ENCODE measurements around the gene MAST4.

DNA sequence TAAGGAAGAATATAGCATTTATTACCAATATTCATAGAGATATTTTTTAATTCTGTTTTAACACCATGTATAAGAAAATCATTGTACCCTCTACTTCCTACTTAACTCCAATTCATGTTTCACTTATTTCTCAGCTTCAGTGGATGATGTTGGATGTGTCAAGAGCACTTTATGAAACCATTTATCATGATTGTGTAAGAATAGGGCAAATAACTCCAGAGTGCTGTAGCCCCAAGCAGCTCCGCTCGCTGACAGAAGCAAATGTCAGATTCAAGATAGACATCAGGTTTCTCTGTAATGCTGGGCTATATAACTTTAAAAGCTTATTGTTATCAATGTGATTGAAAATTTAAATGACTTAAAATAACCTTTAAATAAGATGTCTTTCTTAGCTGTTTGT, 50.4 kb downstream of the MAST4 start:
- TF ChIP-seq, protein P1, sequence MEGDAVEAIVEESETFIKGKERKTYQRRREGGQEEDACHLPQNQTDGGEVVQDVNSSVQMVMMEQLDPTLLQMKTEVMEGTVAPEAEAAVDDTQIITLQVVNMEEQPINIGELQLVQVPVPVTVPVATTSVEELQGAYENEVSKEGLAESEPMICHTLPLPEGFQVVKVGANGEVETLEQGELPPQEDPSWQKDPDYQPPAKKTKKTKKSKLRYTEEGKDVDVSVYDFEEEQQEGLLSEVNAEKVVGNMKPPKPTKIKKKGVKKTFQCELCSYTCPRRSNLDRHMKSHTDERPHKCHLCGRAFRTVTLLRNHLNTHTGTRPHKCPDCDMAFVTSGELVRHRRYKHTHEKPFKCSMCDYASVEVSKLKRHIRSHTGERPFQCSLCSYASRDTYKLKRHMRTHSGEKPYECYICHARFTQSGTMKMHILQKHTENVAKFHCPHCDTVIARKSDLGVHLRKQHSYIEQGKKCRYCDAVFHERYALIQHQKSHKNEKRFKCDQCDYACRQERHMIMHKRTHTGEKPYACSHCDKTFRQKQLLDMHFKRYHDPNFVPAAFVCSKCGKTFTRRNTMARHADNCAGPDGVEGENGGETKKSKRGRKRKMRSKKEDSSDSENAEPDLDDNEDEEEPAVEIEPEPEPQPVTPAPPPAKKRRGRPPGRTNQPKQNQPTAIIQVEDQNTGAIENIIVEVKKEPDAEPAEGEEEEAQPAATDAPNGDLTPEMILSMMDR (IDR thresholded peaks at IDR 0.05; ENCODE audit: insufficient read depth, low read length): no peak
- TF ChIP-seq POLR2AphosphoS5 (IDR thresholded peaks at IDR 0.05; ENCODE audit: low read depth) (no peak), SPI1 (IDR thresholded peaks at IDR 0.05; ENCODE audit: borderline replicate concordance, low read depth) (no peak), GABPA (IDR thresholded peaks at IDR 0.05; ENCODE audit: low read depth) (no peak)
- TF ChIP-seq, protein P2, sequence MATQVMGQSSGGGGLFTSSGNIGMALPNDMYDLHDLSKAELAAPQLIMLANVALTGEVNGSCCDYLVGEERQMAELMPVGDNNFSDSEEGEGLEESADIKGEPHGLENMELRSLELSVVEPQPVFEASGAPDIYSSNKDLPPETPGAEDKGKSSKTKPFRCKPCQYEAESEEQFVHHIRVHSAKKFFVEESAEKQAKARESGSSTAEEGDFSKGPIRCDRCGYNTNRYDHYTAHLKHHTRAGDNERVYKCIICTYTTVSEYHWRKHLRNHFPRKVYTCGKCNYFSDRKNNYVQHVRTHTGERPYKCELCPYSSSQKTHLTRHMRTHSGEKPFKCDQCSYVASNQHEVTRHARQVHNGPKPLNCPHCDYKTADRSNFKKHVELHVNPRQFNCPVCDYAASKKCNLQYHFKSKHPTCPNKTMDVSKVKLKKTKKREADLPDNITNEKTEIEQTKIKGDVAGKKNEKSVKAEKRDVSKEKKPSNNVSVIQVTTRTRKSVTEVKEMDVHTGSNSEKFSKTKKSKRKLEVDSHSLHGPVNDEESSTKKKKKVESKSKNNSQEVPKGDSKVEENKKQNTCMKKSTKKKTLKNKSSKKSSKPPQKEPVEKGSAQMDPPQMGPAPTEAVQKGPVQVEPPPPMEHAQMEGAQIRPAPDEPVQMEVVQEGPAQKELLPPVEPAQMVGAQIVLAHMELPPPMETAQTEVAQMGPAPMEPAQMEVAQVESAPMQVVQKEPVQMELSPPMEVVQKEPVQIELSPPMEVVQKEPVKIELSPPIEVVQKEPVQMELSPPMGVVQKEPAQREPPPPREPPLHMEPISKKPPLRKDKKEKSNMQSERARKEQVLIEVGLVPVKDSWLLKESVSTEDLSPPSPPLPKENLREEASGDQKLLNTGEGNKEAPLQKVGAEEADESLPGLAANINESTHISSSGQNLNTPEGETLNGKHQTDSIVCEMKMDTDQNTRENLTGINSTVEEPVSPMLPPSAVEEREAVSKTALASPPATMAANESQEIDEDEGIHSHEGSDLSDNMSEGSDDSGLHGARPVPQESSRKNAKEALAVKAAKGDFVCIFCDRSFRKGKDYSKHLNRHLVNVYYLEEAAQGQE (IDR thresholded peaks at IDR 0.05; ENCODE audit: insufficient replicate concordance, low read depth): no peak
